ENCODE measurements around the gene NEB.

GRCh38 chr2:151556121-151556520 is 178.2 kb downstream of the NEB start:
- TF ChIP-seq CTCF (IDR thresholded peaks at IDR 0.05; ENCODE audit: low read length) (no peak), EZH2phosphoT487 (IDR thresholded peaks at IDR 0.05; ENCODE audit: low read length) (no peak), EZH2 (optimal IDR thresholded peaks at IDR 0.05; ENCODE audit: low read depth, low read length) (no peak)

Measured in MM.1S (cell line).